ENCODE results near the gene TAF6.

DNA sequence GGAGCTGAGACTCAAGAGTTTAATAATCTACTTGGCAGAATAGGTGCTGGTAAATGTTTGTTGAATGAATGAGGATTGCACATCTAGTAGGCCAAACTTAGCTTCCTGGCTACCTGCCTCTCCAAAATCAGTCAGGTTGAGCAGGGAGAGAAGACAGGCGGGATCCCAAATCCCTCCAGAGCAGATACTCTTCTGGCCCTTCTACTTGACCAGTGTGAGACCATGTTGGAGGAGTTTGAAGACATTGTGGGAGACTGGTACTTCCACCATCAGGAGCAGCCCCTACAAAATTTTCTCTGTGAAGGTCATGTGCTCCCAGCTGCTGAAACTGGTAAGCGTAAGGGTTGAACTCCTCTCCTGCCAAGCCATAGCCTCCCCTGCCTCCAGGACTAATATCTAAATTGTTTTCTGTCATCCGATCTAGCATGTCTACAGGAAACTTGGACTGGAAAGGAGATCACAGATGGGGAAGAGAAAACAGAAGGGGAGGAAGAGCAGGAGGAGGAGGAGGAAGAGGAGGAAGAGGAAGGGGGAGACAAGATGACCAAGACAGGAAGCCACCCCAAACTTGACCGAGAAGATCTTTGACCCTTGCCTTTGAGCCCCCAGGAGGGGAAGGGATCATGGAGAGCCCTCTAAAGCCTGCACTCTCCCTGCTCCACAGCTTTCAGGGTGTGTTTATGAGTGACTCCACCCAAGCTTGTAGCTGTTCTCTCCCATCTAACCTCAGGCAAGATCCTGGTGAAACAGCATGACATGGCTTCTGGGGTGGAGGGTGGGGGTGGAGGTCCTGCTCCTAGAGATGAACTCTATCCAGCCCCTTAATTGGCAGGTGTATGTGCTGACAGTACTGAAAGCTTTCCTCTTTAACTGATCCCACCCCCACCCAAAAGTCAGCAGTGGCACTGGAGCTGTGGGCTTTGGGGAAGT lies 5.4 kb upstream of the TAF6 start:
- TF ChIP-seq, protein P1, sequence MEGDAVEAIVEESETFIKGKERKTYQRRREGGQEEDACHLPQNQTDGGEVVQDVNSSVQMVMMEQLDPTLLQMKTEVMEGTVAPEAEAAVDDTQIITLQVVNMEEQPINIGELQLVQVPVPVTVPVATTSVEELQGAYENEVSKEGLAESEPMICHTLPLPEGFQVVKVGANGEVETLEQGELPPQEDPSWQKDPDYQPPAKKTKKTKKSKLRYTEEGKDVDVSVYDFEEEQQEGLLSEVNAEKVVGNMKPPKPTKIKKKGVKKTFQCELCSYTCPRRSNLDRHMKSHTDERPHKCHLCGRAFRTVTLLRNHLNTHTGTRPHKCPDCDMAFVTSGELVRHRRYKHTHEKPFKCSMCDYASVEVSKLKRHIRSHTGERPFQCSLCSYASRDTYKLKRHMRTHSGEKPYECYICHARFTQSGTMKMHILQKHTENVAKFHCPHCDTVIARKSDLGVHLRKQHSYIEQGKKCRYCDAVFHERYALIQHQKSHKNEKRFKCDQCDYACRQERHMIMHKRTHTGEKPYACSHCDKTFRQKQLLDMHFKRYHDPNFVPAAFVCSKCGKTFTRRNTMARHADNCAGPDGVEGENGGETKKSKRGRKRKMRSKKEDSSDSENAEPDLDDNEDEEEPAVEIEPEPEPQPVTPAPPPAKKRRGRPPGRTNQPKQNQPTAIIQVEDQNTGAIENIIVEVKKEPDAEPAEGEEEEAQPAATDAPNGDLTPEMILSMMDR (IDR thresholded peaks at IDR 0.05) = no peak
- TF ChIP-seq POLR2A (IDR thresholded peaks at IDR 0.05) = no peak
